HepG2 (cell line): ENCODE data around the gene ZNFX1. TPM values are rescaled to one million over a fixed set of nuclear protein-coding genes. Genes with fewer than 3 reads are reported as not detected.

Experiments used
- ATAC-seq: fragments of 200-7000 bp; cut with Tn5 transposase; 3 replicates; pipeline ENCODE4 v1.9.1; 2020; ENCODE audit warnings: mild to moderate bottlenecking, moderate library complexity
- BruUV-seq: library from RNA; stranded (reverse); fragments of 400-500 nt; replicated peaks from 2 replicates; lab custom pipeline; 2021; lab: Mats Ljungman, UMichigan
- CTCF ChIA-PET: fragments of 300-600 bp; formaldehyde crosslinking; extraction: SDS; loops from one replicate; lab custom pipeline; 2021; ENCODE audit warnings: low total read pairs, inconsistent platforms, low intra/inter-chr PET ratio; lab: Yijun Ruan, JAX
- POLR2A ChIA-PET: fragments of 350-600 bp; sonication (Branson Sonifier 250); formaldehyde crosslinking; loops from one replicate; lab custom pipeline; 2020; ENCODE audit warnings: antibody characterized with exemption, inconsistent platforms; lab: Yijun Ruan, JAX
- DNase-seq: peaks from one replicate; pipeline ENCODE4 v3.0.0-alpha.2; 2015; ENCODE audit warnings: low spot score
- FAIRE-seq: peaks from 3 replicates; lab custom pipeline; 2011; peaks lifted over from hg19 to GRCh38; lab: Jason Lieb, UNC
- H2AFZ ChIP-seq: one replicate; pipeline ENCODE4 v1.6.1; 2011; ENCODE audit warnings: low read length, inconsistent platforms
- H3K27ac ChIP-seq: fragments of 300-600 bp; 3 replicates; pipeline ENCODE4 v1.8.0; 2011; ENCODE audit warnings: mixed run types, mild to moderate bottlenecking, mixed read lengths, low read length, inconsistent platforms; ENCODE audit not compliant: insufficient read depth; ENCODE audit errors: extremely low read length
- H3K27me3 ChIP-seq, 2 experiments: fragments of 200-600 bp in 1 of 2; 2 replicates in 1 of 2; 3 replicates in 1 of 2; pipeline versions ENCODE4 v1.6.0 to v1.8.0; 2011; ENCODE audit warnings: low read length in 2 of 2, mild to moderate bottlenecking in 2 of 2, moderate library complexity in 2 of 2, inconsistent platforms in 1 of 2; ENCODE audit not compliant: insufficient read depth in 2 of 2, control insufficient read depth in 1 of 2
- H3K36me3 ChIP-seq, 2 experiments: fragments of 200-600 bp in 1 of 2; replicated peaks in 1 of 2; 2 replicates in 1 of 2; 3 replicates in 1 of 2; pipeline versions ENCODE4 v1.5.1 to v1.8.0; 2011; ENCODE audit warnings: low read length in 2 of 2, inconsistent platforms in 1 of 2; ENCODE audit not compliant: insufficient read depth in 2 of 2, control insufficient read depth in 1 of 2
- H3K4me1 ChIP-seq: 2 replicates; pipeline ENCODE4 v1.5.1; 2012; ENCODE audit warnings: low read length, inconsistent platforms; ENCODE audit not compliant: insufficient read depth
- H3K4me2 ChIP-seq: 2 replicates; pipeline ENCODE4 v1.6.0; 2011; ENCODE audit warnings: low read depth, low read length, inconsistent platforms
- H3K4me3 ChIP-seq, 3 experiments: fragments of 200-600 bp in 1 of 3; sonication (generic), shearing (Covaris generic) in 1 of 3; replicated peaks in 1 of 3; 2 replicates each; pipeline ENCODE4 v1.5.1; 2011 to 2016; ENCODE audit warnings: low read length in 3 of 3, inconsistent platforms in 2 of 3, low read depth in 2 of 3, mild to moderate bottlenecking in 2 of 3, control low read depth in 1 of 3, mixed read lengths in 1 of 3; ENCODE audit not compliant: insufficient read depth in 1 of 3
- H3K79me2 ChIP-seq: one replicate; pipeline ENCODE4 v1.6.1; 2011; ENCODE audit warnings: low read length, inconsistent platforms; ENCODE audit not compliant: insufficient read depth
- H3K9ac ChIP-seq: 2 replicates; pipeline ENCODE4 v1.6.0; 2011; ENCODE audit warnings: mild to moderate bottlenecking, low read depth, low read length, inconsistent platforms; ENCODE audit not compliant: insufficient read depth
- H3K9me3 ChIP-seq: 2 replicates; pipeline ENCODE4 v1.5.1; 2012; ENCODE audit warnings: mild to moderate bottlenecking, low read length
- H4K20me1 ChIP-seq: 2 replicates; pipeline ENCODE4 v1.6.0; 2011; ENCODE audit warnings: inconsistent platforms, mild to moderate bottlenecking, low read length, moderate library complexity; ENCODE audit not compliant: insufficient read depth
- DNMT3B ChIP-seq: conservative IDR thresholded peaks from 2 replicates; pipeline ENCODE4 v1.6.1; 2016; ENCODE audit warnings: missing biosample characterization, control low read depth
- ETV5 ChIP-seq: IDR thresholded peaks from 2 replicates; pipeline ENCODE4 v1.6.1; 2018; ENCODE audit warnings: missing biosample characterization, missing genetic modification reagents, inconsistent platforms, borderline replicate concordance
- GABPB1 ChIP-seq: IDR thresholded peaks from 2 replicates; pipeline ENCODE4 v1.6.1; 2016; ENCODE audit warnings: mild to moderate bottlenecking, missing genetic modification reagents, moderate library complexity, missing compliant biosample characterization
- MAFF ChIP-seq: IDR thresholded peaks from 2 replicates; pipeline ENCODE4 v1.6.1; 2011; ENCODE audit warnings: low read depth, low read length, improper control_type of control experiment
- MBNL3 ChIP-seq: fragments of 250-450 bp; sonication (Bioruptor Pico); conservative IDR thresholded peaks from 2 replicates; pipeline ENCODE4 v1.8.0; 2022; ENCODE audit warnings: mild to moderate bottlenecking, inconsistent platforms
- MYC ChIP-seq: sonication (generic); formaldehyde crosslinking; IDR thresholded peaks from 2 replicates; pipeline ENCODE4 v1.9.0; 2021; ENCODE audit warnings: missing genetic modification reagents, borderline replicate concordance
- RAD51 ChIP-seq: fragments of 450-650 bp; IDR thresholded peaks from 2 replicates; pipeline ENCODE4 v1.6.1; 2016; ENCODE audit warnings: borderline replicate concordance
- RBM39 ChIP-seq: fragments of 200-400 bp; formaldehyde crosslinking; IDR thresholded peaks from one replicate; pipeline ENCODE4 v1.6.1; 2018; ENCODE audit warnings: antibody characterized with exemption, mild to moderate bottlenecking, low read depth, low read length; ENCODE audit not compliant: poor library complexity, severe bottlenecking
- TBX3 ChIP-seq: fragments of 450-650 bp; IDR thresholded peaks from 2 replicates; pipeline ENCODE4 v1.6.1; 2017; ENCODE audit warnings: antibody characterized with exemption, mild to moderate bottlenecking, inconsistent platforms, borderline replicate concordance
- ZNF484 ChIP-seq: sonication (generic); formaldehyde crosslinking; IDR thresholded peaks from 2 replicates; pipeline ENCODE4 v1.5.1; 2020; ENCODE audit warnings: mild to moderate bottlenecking, low read depth, missing genetic modification reagents, borderline replicate concordance
- ZNF510 ChIP-seq: sonication (generic); formaldehyde crosslinking; IDR thresholded peaks from 2 replicates; pipeline ENCODE4 v1.4.0; 2020; ENCODE audit warnings: low read depth, mild to moderate bottlenecking, missing genetic modification reagents
- ZNF557 ChIP-seq: sonication (generic); formaldehyde crosslinking; IDR thresholded peaks from 2 replicates; pipeline ENCODE4 v1.4.0; 2020; ENCODE audit warnings: missing genetic modification reagents
- ZNF564 ChIP-seq: sonication (generic); formaldehyde crosslinking; IDR thresholded peaks from 2 replicates; pipeline ENCODE4 v1.8.1; 2023; ENCODE audit warnings: mild to moderate bottlenecking, missing genetic modification reagents
- ZNF644 ChIP-seq: IDR thresholded peaks from 2 replicates; pipeline ENCODE4 v1.6.1; 2016; ENCODE audit warnings: low read depth
- ZNF652 ChIP-seq: IDR thresholded peaks from 2 replicates; pipeline ENCODE4 v1.6.1; 2016; ENCODE audit warnings: low read depth, borderline replicate concordance
- ZNF713 ChIP-seq: sonication (generic); formaldehyde crosslinking; IDR thresholded peaks from 2 replicates; pipeline ENCODE4 v1.4.0; 2020; ENCODE audit warnings: mild to moderate bottlenecking, missing genetic modification reagents
- WGBS: methylation state at CpG from one replicate; pipeline ENCODE4 v1.1.6; 2017; ENCODE audit warnings: low lambda C conversion rate; 5-methylcytosine and 5-hydroxymethylcytosine counted together
- in situ Hi-C: cut with HindIII; loops from 2 replicates; pipeline ENCODE4 v1.10.0; 2017; ENCODE audit warnings: low pct_unique_long_range_greater_than_20kb; ENCODE audit not compliant: extremely low pct_ligation_motif_present
- intact Hi-C: fragments of 100-400 bp; cut with micrococcal nuclease; formaldehyde crosslinking; loops from one replicate; pipeline ENCODE4 v1.10.0; 2022; ENCODE audit not compliant: unreplicated experiment
- polyA plus RNA-seq, 8 experiments: library from polyadenylated mRNA; depleted of rRNA in 3 of 8; stranded (reverse) in 7 of 8; unstranded in 1 of 8; fragments of >200 nt; fragmentation: Illumina TruSeq in 4 of 8; extraction: Trizol in 4 of 8; gene quantifications; 2 replicates each; pipeline versions ENCODE4 v1.2.1 to v1.2.3, GENCODE V29; 2011 to 2016; ENCODE audit warnings: low read depth in 4 of 8, missing spikeins in 1 of 8, mixed read lengths in 1 of 8; ENCODE audit not compliant: insufficient read depth in 1 of 8
- total RNA-seq, 5 experiments: library from RNA; depleted of rRNA; stranded (reverse); fragments of >200 nt; fragmentation: Illumina TruSeq; extraction: Trizol; gene quantifications; 2 replicates each; pipeline ENCODE4 v1.2.3, GENCODE V29; 2016; ENCODE audit warnings: low read depth in 1 of 5
- TF ChIP-seq, protein P1 (sequence below): sonication (generic); formaldehyde crosslinking; IDR thresholded peaks from 2 replicates; pipeline ENCODE4 v1.8.0; 2022; ENCODE audit warnings: mild to moderate bottlenecking, missing genetic modification reagents
- TF ChIP-seq, protein P2 (sequence below): sonication (generic); formaldehyde crosslinking; IDR thresholded peaks from 2 replicates; pipeline ENCODE4 v1.4.0; 2020; ENCODE audit warnings: missing genetic modification reagents, borderline replicate concordance
- TF ChIP-seq, protein P3 (sequence below): sonication (generic); formaldehyde crosslinking; IDR thresholded peaks from 2 replicates; pipeline ENCODE4 v1.8.0; 2022; ENCODE audit warnings: low read depth, missing genetic modification reagents

Gene ZNFX1
- total and polyA plus RNA-seq, 2 of the 13 experiments (the other 11 are each of a cell fraction or from before 2014, with no cell fraction given) = 2.9 to 11.1 TPM

DNA sequence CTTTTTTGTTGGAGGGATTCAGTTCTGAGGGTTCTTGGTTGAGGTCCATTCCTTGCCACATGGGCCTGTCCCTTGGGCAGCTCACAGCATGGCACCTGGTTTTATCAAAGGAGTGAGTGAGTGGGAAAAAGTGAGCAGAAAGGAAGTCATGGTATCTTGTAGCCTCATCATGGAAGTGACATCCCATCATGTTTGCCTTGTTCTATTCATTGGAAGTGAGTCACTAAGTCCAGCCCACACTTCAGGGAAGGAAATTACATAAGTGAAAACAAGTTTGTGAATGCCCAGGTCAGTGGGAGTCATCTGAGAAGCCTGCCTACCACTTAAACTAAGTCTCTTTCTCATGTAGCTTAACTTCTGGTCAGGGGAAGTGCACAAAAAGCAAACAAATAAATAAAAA lies 32.8 kb upstream of the ZNFX1 start (continued):
- TF ChIP-seq ETV5 (CRISPR knock-in tag) (peak; percentile 30; the same call in 1 of the 2 replicates), ZNF510 (CRISPR knock-in tag) (no peak)
- TF ChIP-seq, protein P1, sequence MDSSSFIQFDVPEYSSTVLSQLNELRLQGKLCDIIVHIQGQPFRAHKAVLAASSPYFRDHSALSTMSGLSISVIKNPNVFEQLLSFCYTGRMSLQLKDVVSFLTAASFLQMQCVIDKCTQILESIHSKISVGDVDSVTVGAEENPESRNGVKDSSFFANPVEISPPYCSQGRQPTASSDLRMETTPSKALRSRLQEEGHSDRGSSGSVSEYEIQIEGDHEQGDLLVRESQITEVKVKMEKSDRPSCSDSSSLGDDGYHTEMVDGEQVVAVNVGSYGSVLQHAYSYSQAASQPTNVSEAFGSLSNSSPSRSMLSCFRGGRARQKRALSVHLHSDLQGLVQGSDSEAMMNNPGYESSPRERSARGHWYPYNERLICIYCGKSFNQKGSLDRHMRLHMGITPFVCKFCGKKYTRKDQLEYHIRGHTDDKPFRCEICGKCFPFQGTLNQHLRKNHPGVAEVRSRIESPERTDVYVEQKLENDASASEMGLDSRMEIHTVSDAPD (CRISPR knock-in tag) = 0 out of 2 replicates have a peak, but pooled peaks have one; percentile 25

DNA sequence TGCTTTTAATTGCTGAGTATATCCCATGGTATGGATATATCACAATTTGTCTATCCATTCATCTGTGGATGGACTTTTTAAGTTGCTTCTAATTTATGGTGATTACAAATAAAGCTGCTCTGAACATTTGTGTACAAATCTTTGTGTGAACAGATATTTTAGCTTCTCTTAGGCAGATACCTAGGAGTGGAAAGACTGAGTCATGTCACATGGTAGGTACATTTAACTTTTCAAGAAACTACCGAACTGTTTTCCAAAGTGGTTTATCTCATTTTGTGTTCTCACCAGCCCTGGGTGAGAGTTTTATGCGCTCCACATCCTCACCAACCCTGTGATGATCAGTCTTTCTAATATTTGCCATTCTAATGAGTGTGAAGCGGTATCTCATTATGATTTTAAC lies 31.0 kb upstream of the ZNFX1 start:
- H2AFZ ChIP-seq = no peak overlapping the region

More for the DNA sequence above, 31.0 kb upstream of the ZNFX1 start:
- no peak for DNase-seq
- H3K4me2 ChIP-seq = no peak overlapping the region
- H3K36me3 ChIP-seq = no peaks in the 10 kb centered on the region
- no peak for ATAC-seq
- intact Hi-C loops = no loop called here
- no peak for FAIRE-seq
- in situ Hi-C loops = no loop called here
- no peak overlapping the region for H3K9ac ChIP-seq
- no peak overlapping the region for H3K4me3 ChIP-seq
- BruUV-seq = no TSS peak
- CTCF ChIA-PET = no interaction called here
- H3K27me3 ChIP-seq = peaks cover 2 to 33% of the 10 kb centered on the region in 2 experiments; a peak in 4 of 5 replicates
- TF ChIP-seq ZNF564 = no peak
- TF ChIP-seq MAFF = no peak
- no peak for TF ChIP-seq MYC (CRISPR knock-in tag)
- no peak for TF ChIP-seq RAD51
- TF ChIP-seq GABPB1 = no peak
- no peak for TF ChIP-seq RBM39
- TF ChIP-seq ZNF557 = no peak
- TF ChIP-seq ZNF713 = no peak
- TF ChIP-seq, protein P2, sequence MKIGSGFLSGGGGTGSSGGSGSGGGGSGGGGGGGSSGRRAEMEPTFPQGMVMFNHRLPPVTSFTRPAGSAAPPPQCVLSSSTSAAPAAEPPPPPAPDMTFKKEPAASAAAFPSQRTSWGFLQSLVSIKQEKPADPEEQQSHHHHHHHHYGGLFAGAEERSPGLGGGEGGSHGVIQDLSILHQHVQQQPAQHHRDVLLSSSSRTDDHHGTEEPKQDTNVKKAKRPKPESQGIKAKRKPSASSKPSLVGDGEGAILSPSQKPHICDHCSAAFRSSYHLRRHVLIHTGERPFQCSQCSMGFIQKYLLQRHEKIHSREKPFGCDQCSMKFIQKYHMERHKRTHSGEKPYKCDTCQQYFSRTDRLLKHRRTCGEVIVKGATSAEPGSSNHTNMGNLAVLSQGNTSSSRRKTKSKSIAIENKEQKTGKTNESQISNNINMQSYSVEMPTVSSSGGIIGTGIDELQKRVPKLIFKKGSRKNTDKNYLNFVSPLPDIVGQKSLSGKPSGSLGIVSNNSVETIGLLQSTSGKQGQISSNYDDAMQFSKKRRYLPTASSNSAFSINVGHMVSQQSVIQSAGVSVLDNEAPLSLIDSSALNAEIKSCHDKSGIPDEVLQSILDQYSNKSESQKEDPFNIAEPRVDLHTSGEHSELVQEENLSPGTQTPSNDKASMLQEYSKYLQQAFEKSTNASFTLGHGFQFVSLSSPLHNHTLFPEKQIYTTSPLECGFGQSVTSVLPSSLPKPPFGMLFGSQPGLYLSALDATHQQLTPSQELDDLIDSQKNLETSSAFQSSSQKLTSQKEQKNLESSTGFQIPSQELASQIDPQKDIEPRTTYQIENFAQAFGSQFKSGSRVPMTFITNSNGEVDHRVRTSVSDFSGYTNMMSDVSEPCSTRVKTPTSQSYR (CRISPR knock-in tag) = no peak
- TF ChIP-seq ZNF484 = no peak
- no peak for TF ChIP-seq ZNF644
- TF ChIP-seq MBNL3 (CRISPR knock-in tag) = no peak
- TF ChIP-seq, protein P3, sequence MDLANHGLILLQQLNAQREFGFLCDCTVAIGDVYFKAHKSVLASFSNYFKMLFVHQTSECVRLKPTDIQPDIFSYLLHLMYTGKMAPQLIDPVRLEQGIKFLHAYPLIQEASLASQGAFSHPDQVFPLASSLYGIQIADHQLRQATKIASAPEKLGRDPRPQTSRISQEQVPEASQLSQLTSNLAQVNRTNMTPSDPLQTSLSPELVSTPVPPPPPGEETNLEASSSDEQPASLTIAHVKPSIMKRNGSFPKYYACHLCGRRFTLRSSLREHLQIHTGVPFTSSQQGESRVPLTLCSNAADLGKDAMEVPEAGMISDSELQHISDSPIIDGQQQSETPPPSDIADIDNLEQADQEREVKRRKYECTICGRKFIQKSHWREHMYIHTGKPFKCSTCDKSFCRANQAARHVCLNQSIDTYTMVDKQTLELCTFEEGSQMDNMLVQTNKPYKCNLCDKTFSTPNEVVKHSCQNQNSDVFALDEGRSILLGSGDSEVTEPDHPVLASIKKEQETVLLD (CRISPR knock-in tag) = no peak
- no peak for TF ChIP-seq DNMT3B (CRISPR knock-in tag)
- no peak for TF ChIP-seq ZNF652 (CRISPR knock-in tag)
- TF ChIP-seq TBX3 = no peak
- POLR2A ChIA-PET = no interaction called here
- H3K4me1 ChIP-seq = peaks cover 19% of the 10 kb centered on the region
- 0 out of 2 replicates have a peak, but pooled peaks cover 7% of the 10 kb centered on the region for H3K9me3 ChIP-seq
- H3K79me2 ChIP-seq = no peaks in the 10 kb centered on the region
- H3K27ac ChIP-seq = no peak overlapping the region
- WGBS = 30% methylated on average over 3 of the region's 3 CpGs
- H4K20me1 ChIP-seq = no peaks in the 10 kb centered on the region; the same call in 1 of the 2 replicates
